OCI-M1 (cell line): ENCODE measurements around the gene RNF32.

ENCODE experiments used
- DNase-seq: peaks from one replicate; lab custom pipeline; 2025; lab: John Stamatoyannopoulos, UW

RNF32 gene

DNA sequence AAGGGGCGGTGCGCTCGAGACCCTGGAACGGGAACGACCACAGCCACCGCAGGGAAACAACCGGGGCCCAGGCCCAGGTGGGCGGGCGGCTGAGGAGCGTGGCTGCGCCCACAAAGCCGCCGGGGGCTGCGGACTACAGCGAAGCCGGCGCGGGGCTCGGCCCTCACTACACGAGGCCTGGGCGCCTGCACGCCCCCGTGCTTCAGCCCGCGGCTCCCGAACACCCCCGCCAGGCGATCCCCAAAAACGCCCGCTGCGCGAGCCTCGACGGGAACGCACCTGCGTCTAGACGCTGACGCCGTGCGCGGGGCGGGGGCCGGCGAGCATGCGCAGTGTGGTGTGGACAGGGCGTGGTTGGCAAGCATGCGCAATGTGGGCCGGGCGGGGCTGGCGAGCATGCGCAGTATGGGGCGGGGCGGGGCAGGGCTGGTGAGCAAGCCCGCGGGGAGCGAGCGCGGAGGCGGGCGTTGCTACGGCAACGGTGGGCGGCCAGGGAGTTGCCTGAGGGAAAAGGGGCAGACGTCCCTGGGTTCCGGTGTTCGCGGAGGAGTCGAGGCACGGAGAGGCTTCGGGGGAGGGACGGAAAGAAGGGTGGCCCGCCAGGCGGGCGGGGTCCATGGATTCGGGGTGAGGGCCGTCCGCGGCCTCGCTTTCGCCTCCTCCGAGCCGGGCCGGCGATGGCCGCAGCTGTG lies at the start of gene RNF32:
RNF32 (plus strand) TSS at position 518 of the 692 bp plus-strand sequence. CDS start 3,104 bp downstream, outside the sequence.
- DNase-seq: peak; percentile 91

DNA sequence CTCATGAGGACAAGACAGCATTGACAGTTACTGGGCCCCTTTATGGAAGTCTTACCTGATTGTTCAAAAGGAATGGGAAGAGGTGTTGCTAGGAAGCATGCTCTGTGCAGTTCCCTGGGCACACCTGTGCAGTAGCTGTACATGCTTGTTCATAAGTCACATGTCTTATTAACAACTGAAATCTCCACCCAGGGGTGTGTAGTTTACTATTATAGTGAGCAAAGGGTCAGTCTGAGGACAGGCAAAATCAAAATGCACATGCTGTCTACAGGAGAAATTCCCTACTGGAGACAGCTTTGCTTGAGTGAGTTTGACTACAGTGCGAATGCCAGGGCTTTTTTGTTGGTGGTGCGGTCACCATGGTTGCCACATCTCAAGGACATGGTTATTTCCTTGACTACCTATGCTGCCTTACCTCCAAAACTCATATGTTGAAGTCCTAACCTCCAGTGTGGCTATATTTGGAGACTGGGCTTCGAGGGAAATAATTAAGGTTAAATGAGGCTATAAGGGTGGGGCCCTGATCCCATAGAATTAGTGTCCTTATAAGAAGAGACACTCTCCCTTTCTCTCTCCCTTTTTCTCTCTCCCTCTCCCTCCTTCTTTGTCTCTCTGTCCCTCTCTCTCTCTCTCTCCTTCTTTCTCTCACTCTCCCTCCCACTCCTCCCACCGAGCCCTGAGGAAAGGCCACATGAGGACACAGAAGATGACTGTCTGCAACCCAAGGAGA lies 48.3 kb upstream of the RNF32 start:
- DNase-seq: no peak

GRCh38 chr7:156594283-156595080 lies 46.1 kb upstream of the RNF32 start:
- DNase-seq: no peak

DNA sequence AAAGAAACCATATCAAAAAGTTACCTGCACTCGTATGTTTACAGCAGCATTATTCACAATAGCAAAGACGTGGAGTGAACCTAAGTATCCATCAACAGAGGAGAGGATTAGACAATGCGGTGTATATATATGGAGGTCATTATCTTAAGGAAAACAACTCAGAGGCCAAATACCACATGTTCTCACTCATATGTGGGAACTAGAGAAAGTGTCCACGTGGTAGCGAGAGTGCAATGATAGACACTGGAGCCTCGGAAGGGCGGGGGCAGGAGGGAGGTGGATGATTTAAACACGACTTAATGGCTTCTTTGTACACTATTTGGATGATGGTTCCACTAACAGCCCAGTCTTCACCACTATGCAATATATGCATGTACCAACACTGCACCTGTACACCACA lies 40.1 kb upstream of the RNF32 start:
- no peak for DNase-seq

DNA sequence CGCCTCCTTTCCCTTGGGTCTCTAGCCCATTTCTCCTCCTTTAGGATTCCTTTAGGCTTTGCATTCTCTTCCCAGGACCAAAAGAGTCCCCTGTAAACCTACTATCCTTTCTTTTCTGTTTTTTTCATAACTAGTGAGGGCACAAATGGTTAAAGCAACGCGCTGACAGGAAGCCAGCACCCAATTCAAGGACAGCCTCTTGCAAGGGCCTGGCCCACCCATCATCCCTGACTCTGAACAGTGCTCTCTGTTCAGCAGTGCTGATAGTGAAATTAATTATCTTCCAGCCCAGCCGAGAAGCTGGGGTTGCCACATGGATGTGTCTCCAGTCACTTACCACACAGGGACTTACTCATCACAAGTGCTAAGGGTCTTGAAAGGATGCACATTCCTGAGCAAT lies 38.3 kb upstream of the RNF32 start:
- DNase-seq: no peak

DNA sequence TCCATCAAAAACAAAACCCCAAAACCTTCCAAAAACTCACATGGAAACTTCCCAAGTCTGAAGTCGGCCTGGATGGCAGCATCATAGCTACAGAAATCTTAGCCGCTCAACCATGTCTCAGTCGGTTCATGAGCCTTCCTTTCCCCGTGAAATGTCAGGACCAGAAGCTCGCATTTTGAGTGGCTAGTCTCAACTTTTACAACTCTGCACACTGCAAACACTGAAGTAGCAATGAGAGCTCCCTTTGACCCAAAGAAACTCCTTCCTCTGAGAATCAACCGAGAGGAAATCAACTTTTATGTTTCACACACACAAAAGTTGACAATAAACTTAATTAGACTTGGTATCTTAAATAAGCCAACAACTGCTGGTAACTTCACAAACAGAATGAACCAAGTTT lies 37.6 kb upstream of the RNF32 start:
- DNase-seq: no peak

DNA sequence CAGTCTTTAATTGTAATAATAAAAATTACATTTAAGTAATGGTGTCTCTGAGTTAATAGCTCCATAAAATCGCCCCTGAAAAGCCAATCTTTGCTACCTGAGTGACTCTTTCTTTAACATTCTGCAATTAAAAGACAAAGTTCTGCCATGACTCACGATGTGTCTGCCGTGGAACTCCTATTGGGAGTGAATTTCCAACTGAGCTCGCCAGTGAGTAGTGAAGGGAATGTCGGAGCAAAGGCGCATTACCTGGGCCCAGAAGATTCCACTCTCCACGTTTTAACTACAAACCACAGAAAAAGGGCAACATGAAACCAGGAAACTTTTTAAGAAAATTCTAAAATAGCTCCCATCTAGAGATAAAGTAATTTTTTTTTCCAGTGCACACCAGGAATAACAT lies 36.9 kb upstream of the RNF32 start:
- DNase-seq: no peak

DNA sequence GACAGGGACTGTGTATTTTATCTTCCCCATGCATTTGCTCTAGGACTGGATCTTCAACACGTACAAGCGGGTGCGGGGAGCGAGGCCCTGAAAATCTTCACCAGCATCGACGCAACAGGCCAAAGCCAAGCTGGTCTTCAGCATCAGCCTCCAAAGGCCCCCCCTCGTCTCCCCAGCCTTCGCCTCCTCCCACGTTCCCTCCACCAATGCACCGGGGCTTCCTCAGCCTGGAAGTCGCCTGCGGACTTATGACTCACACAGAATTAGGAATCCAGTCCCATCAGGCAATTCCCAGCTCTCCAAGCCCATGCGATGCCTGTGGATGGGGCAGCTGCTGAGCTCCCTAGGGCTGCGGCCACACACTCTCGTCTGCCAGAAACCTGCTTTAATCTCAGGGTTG lies 36.3 kb upstream of the RNF32 start:
- DNase-seq: no peak

GRCh38 chr7:156604836-156605695 lies 35.5 kb upstream of the RNF32 start:
- DNase-seq: no peak

GRCh38 chr7:156606135-156606534 lies 34.4 kb upstream of the RNF32 start:
- no peak for DNase-seq

DNA sequence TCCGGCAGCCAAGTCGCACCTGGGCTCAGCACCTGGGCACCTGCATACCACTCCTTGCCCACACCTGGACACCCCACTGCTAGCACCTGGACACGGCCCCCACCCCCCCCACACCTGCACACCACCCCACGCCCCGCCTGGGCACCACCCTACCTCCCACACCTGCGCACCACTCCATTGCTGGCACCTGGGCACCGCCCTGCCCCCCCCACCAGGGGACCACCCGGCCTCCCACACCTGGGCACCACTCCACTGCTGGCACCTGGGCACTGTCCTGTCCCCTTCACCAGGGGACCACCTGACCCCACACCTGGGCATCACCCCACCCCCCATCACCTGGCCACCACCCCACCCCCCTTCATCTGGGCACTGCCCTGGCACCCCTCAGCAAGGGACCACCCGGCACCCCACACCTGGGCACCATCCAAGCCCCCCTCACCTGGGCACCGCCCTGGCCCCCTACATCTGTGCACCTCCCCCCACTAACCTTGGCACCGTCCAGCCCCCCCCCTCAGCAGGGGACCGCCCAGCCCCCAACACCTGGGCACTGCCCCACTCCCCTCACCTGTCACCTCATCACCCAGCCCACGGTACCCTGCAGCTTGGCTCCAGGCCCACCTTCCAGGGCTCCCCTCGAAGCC lies 33.8 kb upstream of the RNF32 start:
- no peak for DNase-seq

GRCh38 chr7:156607332-156608172 lies 33.0 kb upstream of the RNF32 start:
- DNase-seq: no peak

- no peak for DNase-seq
Measured at GRCh38 chr7:156608173-156608478, 32.4 kb upstream of the RNF32 start.

DNA sequence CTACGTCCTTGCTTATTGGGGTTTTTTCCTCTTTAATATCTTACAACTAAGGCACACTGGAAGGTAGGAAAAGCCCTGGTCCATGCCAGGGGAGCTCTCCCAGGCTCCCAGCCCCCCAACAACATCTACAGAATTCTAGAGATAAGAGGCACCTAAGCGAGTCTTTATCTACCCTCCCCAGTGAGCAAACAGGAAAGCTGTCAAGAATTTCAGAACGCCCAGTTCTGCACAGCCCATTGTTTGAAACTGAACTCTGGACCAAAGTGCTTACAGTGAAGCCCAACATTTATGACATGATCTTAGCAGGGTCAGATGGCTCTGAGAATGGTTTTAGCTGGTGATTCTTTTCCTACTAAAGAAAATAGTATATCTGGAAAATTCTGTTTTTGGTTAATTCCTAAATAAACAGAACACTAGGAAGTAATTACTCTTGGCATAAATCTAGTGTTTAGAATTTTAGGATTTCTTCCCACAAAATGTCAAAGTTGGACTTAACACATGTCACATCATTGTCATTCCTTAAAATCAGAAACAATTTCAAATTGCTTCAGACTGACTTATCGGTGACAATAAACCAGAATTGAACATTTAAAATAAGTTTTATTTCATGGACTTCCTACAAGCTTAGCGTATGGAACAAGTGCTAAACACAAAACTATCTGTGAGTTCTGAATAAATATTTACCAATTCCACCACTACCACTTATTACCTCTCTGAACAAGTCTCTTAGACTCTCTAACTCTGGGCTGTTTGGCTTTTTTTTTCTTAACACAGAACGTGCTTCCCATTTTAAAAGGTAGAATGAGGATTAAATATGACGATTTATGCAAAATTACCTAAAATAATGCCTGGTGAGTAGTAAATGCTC lies 31.3 kb upstream of the RNF32 start:
- DNase-seq: no peak

- no peak for DNase-seq
Measured at GRCh38 chr7:156610130-156610529, 30.4 kb upstream of the RNF32 start.

DNA sequence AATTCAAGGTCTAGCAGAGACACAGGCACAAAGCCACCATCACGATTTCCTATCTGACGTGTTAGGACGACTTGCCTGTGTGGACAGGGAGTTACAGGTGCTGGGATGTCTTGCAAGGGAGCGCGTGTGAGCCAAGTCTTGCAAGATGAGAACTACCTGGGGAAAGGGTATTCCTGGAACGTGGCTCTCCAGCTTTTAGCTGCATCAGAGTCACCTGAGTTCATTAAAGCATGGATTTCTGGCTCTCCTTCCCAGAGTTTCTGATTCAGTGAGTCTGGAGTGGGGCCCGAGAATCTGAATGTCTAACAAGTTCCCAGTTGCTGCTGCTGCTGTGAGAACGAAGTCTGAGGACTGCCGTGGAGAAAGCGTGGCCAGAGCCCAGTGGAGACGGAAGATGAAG lies 30.0 kb upstream of the RNF32 start:
- no peak for DNase-seq

- no peak for DNase-seq
Measured at GRCh38 chr7:156611014-156612010, 29.3 kb upstream of the RNF32 start.

DNA sequence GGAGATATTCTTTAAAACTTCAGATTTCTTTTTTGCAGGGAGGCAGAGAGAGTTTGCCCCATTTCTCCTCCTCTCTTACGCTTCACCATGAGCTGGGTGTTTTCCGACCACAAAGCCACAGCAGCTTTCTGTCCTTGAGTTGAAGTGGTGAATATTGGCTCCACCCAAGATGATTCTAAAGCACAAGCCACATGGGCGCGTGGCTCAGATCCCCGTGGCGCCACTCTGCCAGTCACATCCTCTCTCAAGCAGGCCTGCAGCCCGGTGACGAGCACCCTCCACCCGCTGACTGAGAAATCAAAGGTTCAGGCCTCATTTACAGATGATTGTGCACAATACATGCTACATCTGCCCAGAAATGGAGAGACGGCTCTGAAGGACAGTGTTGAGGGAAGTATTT lies 27.6 kb upstream of the RNF32 start:
- DNase-seq: peak; percentile 7
